HEK293 (cell line): Measurements from ENCODE around the gene N4BP2L2.

ENCODE experiments used
- HOXD13 ChIP-seq: sonication (generic); formaldehyde crosslinking; IDR thresholded peaks from 2 replicates; pipeline ENCODE4 v1.8.0; 2022; ENCODE audit warnings: missing genetic modification reagents, borderline replicate concordance
- KLF1 ChIP-seq: fragments of 450-650 bp; formaldehyde crosslinking; IDR thresholded peaks from 2 replicates; pipeline ENCODE4 v1.5.1; 2016; ENCODE audit warnings: missing biosample characterization, missing genetic modification characterization
- KLF16 ChIP-seq: fragments of 450-650 bp; formaldehyde crosslinking; IDR thresholded peaks from 2 replicates; pipeline ENCODE4 v1.5.1; 2017; ENCODE audit warnings: missing biosample characterization, missing genetic modification characterization
- KLF8 ChIP-seq: fragments of 450-650 bp; formaldehyde crosslinking; IDR thresholded peaks from 2 replicates; pipeline ENCODE4 v1.5.1; 2016; ENCODE audit warnings: missing biosample characterization, missing genetic modification characterization
- MYNN ChIP-seq: fragments of 450-650 bp; formaldehyde crosslinking; IDR thresholded peaks from 2 replicates; pipeline ENCODE4 v1.5.1; 2016; ENCODE audit warnings: missing biosample characterization, missing genetic modification characterization, borderline replicate concordance
- SP2 ChIP-seq: fragments of 450-650 bp; formaldehyde crosslinking; IDR thresholded peaks from 2 replicates; pipeline ENCODE4 v1.5.1; 2016; ENCODE audit warnings: missing biosample characterization, missing genetic modification characterization
- ZBTB21 ChIP-seq: fragments of 450-650 bp; formaldehyde crosslinking; IDR thresholded peaks from 2 replicates; pipeline ENCODE4 v1.5.1; 2017; ENCODE audit warnings: missing biosample characterization, missing genetic modification characterization
- ZBTB8A ChIP-seq: fragments of 450-650 bp; formaldehyde crosslinking; IDR thresholded peaks from 2 replicates; pipeline ENCODE4 v1.5.1; 2016; ENCODE audit warnings: missing biosample characterization, missing genetic modification characterization
- ZNF138 ChIP-seq: fragments of 450-650 bp; formaldehyde crosslinking; IDR thresholded peaks from 2 replicates; pipeline ENCODE4 v1.5.1; 2016; ENCODE audit warnings: missing biosample characterization, missing genetic modification characterization, borderline replicate concordance
- ZNF19 ChIP-seq: fragments of 450-650 bp; formaldehyde crosslinking; IDR thresholded peaks from 2 replicates; pipeline ENCODE4; 2016; ENCODE audit warnings: missing biosample characterization, missing genetic modification characterization, low read depth
- ZNF202 ChIP-seq: fragments of 450-650 bp; formaldehyde crosslinking; IDR thresholded peaks from 2 replicates; pipeline ENCODE4 v1.5.1; 2016; ENCODE audit warnings: missing biosample characterization, missing genetic modification characterization, borderline replicate concordance
- ZNF292 ChIP-seq: fragments of 450-650 bp; formaldehyde crosslinking; IDR thresholded peaks from 2 replicates; pipeline ENCODE4 v1.5.1; 2016; ENCODE audit warnings: low read depth, missing biosample characterization, missing genetic modification characterization, borderline replicate concordance
- ZNF335 ChIP-seq: fragments of 450-650 bp; formaldehyde crosslinking; conservative IDR thresholded peaks from 2 replicates; pipeline ENCODE4 v1.5.1; 2016; ENCODE audit warnings: missing biosample characterization, missing genetic modification characterization
- ZNF354C ChIP-seq: fragments of 450-650 bp; formaldehyde crosslinking; IDR thresholded peaks from 2 replicates; pipeline ENCODE4 v1.5.1; 2016; ENCODE audit warnings: missing biosample characterization, missing genetic modification characterization, low read depth, borderline replicate concordance
- ZNF416 ChIP-seq: fragments of 450-650 bp; formaldehyde crosslinking; IDR thresholded peaks from 2 replicates; pipeline ENCODE4 v1.5.1; 2016; ENCODE audit warnings: missing biosample characterization, missing genetic modification characterization
- ZNF521 ChIP-seq: fragments of 450-650 bp; formaldehyde crosslinking; IDR thresholded peaks from 2 replicates; pipeline ENCODE4 v1.5.1; 2017; ENCODE audit warnings: missing biosample characterization, mild to moderate bottlenecking, missing genetic modification characterization
- ZNF664 ChIP-seq: fragments of 450-650 bp; formaldehyde crosslinking; IDR thresholded peaks from 2 replicates; pipeline ENCODE4 v1.5.1; 2016; ENCODE audit warnings: missing biosample characterization, missing genetic modification characterization
- ZNF792 ChIP-seq: fragments of 450-650 bp; formaldehyde crosslinking; IDR thresholded peaks from 2 replicates; pipeline ENCODE4 v1.5.1; 2016; ENCODE audit warnings: missing biosample characterization, missing genetic modification characterization
- ZXDB ChIP-seq: fragments of 450-650 bp; formaldehyde crosslinking; IDR thresholded peaks from 2 replicates; pipeline ENCODE4 v1.5.1; 2016; ENCODE audit warnings: missing biosample characterization, missing genetic modification characterization
- TF ChIP-seq, protein P1 (sequence below): fragments of 450-650 bp; formaldehyde crosslinking; IDR thresholded peaks from 2 replicates; pipeline ENCODE4 v1.5.1; 2016; ENCODE audit warnings: missing biosample characterization, missing genetic modification characterization
- TF ChIP-seq, protein P2 (sequence below): fragments of 450-650 bp; formaldehyde crosslinking; IDR thresholded peaks from 2 replicates; pipeline ENCODE4 v1.5.1; 2017; ENCODE audit warnings: missing biosample characterization, missing genetic modification characterization
- TF ChIP-seq, protein P3 (sequence below): fragments of 450-650 bp; formaldehyde crosslinking; IDR thresholded peaks from 2 replicates; pipeline ENCODE4 v1.5.1; 2016; ENCODE audit warnings: missing biosample characterization, missing genetic modification characterization
- TF ChIP-seq, protein P4 (sequence below): fragments of 450-650 bp; formaldehyde crosslinking; IDR thresholded peaks from 2 replicates; pipeline ENCODE4 v1.5.1; 2016; ENCODE audit warnings: missing biosample characterization, missing genetic modification characterization
- TF ChIP-seq, protein P5 (sequence below): fragments of 450-650 bp; formaldehyde crosslinking; IDR thresholded peaks from 2 replicates; pipeline ENCODE4 v1.5.1; 2016; ENCODE audit warnings: missing biosample characterization, missing genetic modification characterization
- TF ChIP-seq, protein P6 (sequence below): fragments of 450-650 bp; formaldehyde crosslinking; IDR thresholded peaks from 2 replicates; pipeline ENCODE4 v1.5.1; 2016; ENCODE audit warnings: missing biosample characterization, missing genetic modification characterization
- TF ChIP-seq, protein P7 (sequence below): fragments of 450-650 bp; formaldehyde crosslinking; IDR thresholded peaks from 2 replicates; pipeline ENCODE4 v1.5.1; 2016; ENCODE audit warnings: missing biosample characterization, missing genetic modification characterization
- TF ChIP-seq, protein P8 (sequence below): fragments of 450-650 bp; formaldehyde crosslinking; conservative IDR thresholded peaks from 2 replicates; pipeline ENCODE4 v1.5.1; 2016; ENCODE audit warnings: low read depth, missing biosample characterization, missing genetic modification characterization

N4BP2L2 gene

DNA sequence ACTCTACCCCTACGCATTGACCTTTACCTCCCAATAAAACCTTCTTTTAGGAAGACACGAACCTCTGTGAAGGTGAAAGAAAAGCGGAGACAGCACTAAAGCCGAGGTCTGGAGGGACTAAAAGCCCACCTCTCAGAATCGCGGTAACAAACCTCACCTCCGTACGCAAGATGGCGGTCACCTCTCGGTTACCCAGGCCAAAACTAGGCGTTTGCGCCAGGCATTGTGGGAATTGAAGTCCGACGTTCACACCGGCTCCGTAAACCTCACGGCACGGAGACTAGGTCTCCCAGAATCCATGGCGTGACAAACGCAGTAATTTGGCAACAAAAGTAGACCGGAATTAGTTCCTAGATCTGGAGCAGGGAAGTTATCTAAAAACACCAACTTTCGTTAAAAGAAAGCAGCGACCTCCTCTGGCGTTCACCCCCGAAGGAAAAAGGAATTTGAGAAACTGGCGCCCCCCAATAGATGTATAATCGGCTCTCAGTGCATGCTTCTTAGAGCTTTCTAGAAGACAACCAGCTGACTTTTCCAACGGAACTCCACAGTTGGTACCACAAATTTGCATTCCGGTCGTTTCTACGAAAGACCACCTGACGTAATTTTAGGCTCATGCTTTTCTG lies at the start of gene N4BP2L2 (continued):
- TF ChIP-seq, protein P1, sequence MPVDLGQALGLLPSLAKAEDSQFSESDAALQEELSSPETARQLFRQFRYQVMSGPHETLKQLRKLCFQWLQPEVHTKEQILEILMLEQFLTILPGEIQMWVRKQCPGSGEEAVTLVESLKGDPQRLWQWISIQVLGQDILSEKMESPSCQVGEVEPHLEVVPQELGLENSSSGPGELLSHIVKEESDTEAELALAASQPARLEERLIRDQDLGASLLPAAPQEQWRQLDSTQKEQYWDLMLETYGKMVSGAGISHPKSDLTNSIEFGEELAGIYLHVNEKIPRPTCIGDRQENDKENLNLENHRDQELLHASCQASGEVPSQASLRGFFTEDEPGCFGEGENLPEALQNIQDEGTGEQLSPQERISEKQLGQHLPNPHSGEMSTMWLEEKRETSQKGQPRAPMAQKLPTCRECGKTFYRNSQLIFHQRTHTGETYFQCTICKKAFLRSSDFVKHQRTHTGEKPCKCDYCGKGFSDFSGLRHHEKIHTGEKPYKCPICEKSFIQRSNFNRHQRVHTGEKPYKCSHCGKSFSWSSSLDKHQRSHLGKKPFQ (tag by site-specific recombination): 0 out of 2 replicates have a peak, but pooled peaks have one; percentile 44
- TF ChIP-seq KLF16 (tag by site-specific recombination) (0 out of 2 replicates have a peak, but pooled peaks have one; percentile 29), KLF1 (tag by site-specific recombination) (no peak), ZBTB8A (no peak), SP2 (tag by site-specific recombination) (peak; percentile 25; the same call in 1 of the 2 replicates), ZNF354C (no peak), ZNF664 (tag by site-specific recombination) (no peak), ZNF138 (tag by site-specific recombination) (no peak), HOXD13 (no peak), ZNF202 (tag by site-specific recombination) (no peak), ZBTB21 (tag by site-specific recombination) (no peak), ZXDB (peak; percentile 64), ZNF335 (tag by site-specific recombination) (peak; percentile 76), KLF8 (tag by site-specific recombination) (peak; percentile 61), ZNF292 (tag by site-specific recombination) (no peak), ZNF19 (tag by site-specific recombination) (no peak), MYNN (tag by site-specific recombination) (peak; percentile 81; the same call in 1 of the 2 replicates), ZNF792 (tag by site-specific recombination) (no peak), ZNF521 (tag by site-specific recombination) (no peak), ZNF416 (tag by site-specific recombination) (no peak)
- TF ChIP-seq, protein P2, sequence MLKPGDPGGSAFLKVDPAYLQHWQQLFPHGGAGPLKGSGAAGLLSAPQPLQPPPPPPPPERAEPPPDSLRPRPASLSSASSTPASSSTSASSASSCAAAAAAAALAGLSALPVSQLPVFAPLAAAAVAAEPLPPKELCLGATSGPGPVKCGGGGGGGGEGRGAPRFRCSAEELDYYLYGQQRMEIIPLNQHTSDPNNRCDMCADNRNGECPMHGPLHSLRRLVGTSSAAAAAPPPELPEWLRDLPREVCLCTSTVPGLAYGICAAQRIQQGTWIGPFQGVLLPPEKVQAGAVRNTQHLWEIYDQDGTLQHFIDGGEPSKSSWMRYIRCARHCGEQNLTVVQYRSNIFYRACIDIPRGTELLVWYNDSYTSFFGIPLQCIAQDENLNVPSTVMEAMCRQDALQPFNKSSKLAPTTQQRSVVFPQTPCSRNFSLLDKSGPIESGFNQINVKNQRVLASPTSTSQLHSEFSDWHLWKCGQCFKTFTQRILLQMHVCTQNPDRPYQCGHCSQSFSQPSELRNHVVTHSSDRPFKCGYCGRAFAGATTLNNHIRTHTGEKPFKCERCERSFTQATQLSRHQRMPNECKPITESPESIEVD: no peak
- TF ChIP-seq, protein P3, sequence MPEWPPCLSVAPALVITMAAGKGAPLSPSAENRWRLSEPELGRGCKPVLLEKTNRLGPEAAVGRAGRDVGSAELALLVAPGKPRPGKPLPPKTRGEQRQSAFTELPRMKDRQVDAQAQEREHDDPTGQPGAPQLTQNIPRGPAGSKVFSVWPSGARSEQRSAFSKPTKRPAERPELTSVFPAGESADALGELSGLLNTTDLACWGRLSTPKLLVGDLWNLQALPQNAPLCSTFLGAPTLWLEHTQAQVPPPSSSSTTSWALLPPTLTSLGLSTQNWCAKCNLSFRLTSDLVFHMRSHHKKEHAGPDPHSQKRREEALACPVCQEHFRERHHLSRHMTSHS (tag by site-specific recombination): no peak
- TF ChIP-seq, protein P4, sequence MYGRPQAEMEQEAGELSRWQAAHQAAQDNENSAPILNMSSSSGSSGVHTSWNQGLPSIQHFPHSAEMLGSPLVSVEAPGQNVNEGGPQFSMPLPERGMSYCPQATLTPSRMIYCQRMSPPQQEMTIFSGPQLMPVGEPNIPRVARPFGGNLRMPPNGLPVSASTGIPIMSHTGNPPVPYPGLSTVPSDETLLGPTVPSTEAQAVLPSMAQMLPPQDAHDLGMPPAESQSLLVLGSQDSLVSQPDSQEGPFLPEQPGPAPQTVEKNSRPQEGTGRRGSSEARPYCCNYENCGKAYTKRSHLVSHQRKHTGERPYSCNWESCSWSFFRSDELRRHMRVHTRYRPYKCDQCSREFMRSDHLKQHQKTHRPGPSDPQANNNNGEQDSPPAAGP (tag by site-specific recombination): 0 out of 2 replicates have a peak, but pooled peaks have one; percentile 33
- TF ChIP-seq, protein P5, sequence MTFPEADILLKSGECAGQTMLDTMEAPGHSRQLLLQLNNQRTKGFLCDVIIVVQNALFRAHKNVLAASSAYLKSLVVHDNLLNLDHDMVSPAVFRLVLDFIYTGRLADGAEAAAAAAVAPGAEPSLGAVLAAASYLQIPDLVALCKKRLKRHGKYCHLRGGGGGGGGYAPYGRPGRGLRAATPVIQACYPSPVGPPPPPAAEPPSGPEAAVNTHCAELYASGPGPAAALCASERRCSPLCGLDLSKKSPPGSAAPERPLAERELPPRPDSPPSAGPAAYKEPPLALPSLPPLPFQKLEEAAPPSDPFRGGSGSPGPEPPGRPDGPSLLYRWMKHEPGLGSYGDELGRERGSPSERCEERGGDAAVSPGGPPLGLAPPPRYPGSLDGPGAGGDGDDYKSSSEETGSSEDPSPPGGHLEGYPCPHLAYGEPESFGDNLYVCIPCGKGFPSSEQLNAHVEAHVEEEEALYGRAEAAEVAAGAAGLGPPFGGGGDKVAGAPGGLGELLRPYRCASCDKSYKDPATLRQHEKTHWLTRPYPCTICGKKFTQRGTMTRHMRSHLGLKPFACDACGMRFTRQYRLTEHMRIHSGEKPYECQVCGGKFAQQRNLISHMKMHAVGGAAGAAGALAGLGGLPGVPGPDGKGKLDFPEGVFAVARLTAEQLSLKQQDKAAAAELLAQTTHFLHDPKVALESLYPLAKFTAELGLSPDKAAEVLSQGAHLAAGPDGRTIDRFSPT (tag by site-specific recombination): no peak
- TF ChIP-seq, protein P6, sequence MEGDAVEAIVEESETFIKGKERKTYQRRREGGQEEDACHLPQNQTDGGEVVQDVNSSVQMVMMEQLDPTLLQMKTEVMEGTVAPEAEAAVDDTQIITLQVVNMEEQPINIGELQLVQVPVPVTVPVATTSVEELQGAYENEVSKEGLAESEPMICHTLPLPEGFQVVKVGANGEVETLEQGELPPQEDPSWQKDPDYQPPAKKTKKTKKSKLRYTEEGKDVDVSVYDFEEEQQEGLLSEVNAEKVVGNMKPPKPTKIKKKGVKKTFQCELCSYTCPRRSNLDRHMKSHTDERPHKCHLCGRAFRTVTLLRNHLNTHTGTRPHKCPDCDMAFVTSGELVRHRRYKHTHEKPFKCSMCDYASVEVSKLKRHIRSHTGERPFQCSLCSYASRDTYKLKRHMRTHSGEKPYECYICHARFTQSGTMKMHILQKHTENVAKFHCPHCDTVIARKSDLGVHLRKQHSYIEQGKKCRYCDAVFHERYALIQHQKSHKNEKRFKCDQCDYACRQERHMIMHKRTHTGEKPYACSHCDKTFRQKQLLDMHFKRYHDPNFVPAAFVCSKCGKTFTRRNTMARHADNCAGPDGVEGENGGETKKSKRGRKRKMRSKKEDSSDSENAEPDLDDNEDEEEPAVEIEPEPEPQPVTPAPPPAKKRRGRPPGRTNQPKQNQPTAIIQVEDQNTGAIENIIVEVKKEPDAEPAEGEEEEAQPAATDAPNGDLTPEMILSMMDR (tag by site-specific recombination): peak; percentile 90
- TF ChIP-seq, protein P7, sequence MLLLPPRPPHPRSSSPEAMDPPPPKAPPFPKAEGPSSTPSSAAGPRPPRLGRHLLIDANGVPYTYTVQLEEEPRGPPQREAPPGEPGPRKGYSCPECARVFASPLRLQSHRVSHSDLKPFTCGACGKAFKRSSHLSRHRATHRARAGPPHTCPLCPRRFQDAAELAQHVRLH: peak; percentile 95
- TF ChIP-seq, protein P8, sequence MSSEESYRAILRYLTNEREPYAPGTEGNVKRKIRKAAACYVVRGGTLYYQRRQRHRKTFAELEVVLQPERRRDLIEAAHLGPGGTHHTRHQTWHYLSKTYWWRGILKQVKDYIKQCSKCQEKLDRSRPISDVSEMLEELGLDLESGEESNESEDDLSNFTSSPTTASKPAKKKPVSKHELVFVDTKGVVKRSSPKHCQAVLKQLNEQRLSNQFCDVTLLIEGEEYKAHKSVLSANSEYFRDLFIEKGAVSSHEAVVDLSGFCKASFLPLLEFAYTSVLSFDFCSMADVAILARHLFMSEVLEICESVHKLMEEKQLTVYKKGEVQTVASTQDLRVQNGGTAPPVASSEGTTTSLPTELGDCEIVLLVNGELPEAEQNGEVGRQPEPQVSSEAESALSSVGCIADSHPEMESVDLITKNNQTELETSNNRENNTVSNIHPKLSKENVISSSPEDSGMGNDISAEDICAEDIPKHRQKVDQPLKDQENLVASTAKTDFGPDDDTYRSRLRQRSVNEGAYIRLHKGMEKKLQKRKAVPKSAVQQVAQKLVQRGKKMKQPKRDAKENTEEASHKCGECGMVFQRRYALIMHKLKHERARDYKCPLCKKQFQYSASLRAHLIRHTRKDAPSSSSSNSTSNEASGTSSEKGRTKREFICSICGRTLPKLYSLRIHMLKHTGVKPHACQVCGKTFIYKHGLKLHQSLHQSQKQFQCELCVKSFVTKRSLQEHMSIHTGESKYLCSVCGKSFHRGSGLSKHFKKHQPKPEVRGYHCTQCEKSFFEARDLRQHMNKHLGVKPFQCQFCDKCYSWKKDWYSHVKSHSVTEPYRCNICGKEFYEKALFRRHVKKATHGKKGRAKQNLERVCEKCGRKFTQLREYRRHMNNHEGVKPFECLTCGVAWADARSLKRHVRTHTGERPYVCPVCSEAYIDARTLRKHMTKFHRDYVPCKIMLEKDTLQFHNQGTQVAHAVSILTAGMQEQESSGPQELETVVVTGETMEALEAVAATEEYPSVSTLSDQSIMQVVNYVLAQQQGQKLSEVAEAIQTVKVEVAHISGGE (tag by site-specific recombination): peak; percentile 94
